ENCODE data around the gene GSG1L. TPM values are rescaled to one million over a fixed set of nuclear protein-coding genes. Genes with fewer than 3 reads are reported as not detected.

The GSG1L gene
- polyA plus RNA-seq, 4 donors = 0.52 to 0.92 (median 0.64) TPM

DNA sequence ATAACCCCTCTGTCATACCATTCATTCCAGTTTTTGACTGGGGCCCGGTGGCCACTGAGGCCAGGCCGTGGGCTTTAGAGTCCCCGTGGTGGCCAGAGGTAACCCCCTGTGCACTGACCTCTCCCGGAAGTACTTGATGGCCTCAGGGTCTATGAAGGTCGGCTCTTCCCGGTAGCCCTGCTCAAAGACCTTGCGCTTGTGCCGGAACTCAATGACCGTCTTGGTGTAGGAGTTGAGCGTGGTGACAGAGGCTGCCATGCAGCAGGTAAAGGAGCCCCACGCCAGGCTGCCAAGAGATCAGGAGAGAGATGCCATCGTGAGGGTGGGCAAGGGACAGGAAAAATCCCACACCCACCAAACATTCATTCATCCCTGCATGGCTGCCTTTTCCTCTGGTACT, 234.8 kb downstream of the GSG1L start:
- DNase-seq (ENCODE audit: low read depth in 4 of 4, low spot score in 2 of 4) = no peak

DNA sequence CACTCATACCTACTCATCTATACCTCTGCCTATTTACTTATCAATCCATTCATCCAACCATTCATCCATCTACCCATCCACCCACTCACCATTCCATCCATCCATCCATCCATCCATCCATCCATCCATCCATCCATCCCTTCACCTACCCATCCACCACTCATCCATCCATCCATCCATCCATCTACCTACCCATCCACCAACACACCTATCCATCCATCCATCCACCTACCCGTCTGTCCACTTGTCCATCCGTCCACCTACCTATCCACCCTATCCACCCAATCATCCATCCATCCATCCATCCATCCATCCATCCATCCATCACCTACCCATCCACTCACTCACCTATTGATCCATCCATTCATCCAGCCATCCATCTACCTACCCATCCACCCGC, 235.7 kb downstream of the GSG1L start:
- DNase-seq (ENCODE audit: low read depth in 4 of 4, low spot score in 2 of 4) = no peak

DNA sequence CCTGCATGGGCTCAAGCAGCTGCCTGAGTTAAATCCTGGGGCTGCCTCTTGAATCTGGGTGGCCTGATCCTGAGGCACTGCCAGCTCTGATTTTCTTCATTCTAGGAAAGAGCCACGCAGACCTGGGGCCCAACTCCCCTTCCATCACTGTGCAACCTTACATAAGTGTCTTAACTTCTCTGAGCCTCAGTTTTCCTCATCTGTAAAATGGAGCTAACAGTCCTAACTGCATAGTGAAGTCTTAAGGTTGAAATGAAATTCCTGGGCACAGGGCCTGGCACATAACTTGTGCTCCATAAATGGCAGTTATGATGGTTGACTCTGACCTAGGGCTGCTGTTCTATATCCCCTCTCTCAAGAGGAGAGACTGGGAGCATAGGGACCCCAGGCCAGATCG, 236.6 kb downstream of the GSG1L start:
- no peak for DNase-seq (ENCODE audit: low read depth in 4 of 4, low spot score in 2 of 4)

DNA sequence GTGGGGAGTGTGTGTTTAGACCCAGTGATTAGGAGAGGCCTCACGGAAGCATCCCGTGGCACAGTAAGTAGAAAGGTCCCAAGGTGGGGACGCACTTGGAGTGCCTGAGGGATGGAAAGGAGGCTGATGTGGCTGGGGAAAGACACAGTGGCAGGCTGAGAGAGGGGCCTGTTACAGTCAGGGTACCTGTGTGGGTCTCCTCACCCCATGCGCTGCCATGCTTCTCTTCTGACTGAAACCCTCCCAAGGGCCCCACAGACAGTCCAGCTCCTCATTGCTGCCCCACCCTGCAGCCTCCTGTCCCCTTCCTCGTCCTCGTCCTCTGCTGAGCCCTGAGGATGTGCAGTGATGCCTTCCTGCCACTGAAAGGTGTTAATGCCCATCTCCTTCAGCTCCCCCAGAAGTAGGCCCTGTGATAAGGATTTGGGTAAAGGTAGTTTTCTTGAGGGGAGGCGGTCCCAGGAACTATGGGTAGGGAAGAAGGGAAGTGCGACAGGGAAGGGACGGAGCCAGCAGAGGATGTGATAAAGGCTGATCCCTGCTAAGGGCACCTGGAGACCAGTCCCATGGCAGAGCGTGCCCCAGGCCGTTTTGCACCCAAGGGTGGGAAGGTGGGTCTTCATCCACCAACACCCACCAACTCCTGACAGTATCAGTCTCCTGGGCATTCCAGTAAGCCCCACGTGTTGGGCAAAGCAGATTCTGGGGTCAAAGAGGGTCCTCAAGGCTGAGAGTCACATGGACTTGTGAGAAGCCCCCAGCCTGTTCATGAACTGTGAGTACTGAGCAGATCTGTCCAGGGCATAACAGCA, 237.2 kb downstream of the GSG1L start:
- no peak for DNase-seq (ENCODE audit: low read depth in 4 of 4, low spot score in 2 of 4)

DNA sequence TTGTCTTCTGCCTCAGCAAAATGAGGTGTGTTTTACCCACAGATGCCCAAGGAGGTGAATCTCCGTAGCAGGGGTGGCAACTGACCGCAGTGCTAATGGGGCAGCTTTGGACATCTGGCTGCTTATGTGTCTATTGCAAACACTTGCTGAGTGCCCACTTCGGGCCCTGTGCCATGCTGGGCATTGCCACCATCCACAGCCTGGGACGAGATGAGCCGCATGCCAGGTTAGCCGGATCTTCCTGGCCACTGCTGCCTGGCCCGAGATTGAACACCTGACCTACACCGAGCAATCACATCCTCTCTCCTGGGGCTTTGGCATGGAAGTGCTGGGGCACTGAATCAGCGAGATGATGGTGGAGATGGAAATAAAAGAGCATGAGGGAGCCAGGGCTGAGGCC, 238.7 kb downstream of the GSG1L start:
- no peak for DNase-seq (ENCODE audit: low read depth in 4 of 4, low spot score in 2 of 4)

DNA sequence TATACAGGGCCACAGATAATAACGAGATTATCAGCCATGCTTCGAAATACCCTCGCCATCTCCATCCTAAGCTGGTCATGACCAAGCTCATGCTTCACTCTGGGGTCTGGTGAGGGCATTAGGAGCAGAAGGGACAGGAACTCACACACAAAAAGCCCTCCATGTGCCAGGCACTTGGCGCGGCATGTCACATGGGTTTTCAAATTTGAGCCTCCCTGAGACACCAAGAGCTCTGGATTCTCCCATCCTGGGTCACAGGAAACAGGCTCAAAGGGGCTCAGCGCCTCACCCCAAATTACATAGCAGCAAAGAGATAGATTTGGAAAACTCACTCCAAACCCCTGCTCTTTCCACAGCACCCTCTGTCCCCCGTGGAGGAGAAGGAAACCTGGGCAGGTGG, 239.5 kb downstream of the GSG1L start:
- no peak for DNase-seq (ENCODE audit: low read depth in 4 of 4, low spot score in 2 of 4)

DNA sequence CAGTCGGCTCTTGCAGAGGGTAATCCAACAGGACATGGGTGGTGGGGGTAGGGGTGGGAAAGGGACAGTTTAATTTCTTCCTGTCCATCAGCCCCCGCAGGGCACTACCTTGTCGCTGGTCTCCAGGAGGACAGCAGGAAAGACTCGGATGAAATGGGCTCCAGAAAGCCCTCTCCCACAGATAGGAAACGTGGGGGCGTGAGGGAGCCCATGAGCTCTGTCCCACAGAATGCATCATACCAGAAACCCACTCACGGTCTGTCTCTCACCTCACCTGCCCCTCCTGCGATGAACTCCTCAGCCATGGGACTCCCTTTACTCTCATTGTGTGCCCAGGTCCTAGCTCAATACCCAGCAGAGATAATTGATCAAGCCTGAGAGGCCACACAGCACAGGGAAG, 240.1 kb downstream of the GSG1L start:
- DNase-seq (ENCODE audit: low read depth in 4 of 4, low spot score in 2 of 4) = no peak

DNA sequence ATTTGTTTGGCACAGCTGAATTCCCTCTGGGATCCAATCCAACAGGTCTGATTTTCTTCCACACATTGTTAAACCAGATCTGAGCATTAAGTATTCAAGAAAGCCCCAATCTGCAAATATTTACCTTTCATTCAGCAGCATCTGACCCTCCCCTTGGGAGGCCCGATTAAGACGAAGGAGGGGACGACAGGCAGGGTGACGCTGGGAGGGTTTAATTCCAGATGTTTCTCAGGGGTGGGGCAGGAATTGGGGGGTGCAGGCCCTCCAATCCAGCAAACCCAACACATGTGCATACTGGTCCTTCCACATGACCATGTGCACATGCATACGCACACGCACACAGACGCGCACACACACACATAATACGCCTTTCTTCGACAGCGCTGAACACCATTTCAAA, 240.5 kb downstream of the GSG1L start:
- DNase-seq (ENCODE audit: low read depth in 4 of 4, low spot score in 2 of 4) = no peak

DNA sequence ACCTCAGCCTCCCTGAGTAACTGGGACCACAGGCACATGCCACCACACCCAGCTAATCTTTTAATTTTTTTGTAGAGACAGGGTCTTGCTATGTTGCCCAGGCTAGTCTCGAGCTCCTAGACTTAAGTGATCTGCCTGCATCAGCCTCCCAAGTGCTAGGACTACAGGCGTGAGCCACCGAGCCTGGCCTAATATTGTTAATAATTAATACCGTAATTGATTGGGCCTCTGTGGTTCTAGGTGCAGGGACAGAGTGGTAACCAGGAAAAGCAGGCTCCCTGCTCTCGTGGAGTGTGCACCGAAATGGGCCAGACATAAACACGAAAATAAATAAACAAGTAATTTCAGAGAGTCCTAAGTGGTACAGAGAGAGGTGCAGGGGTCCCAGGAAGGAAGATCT, 241.0 kb downstream of the GSG1L start:
- DNase-seq (ENCODE audit: low read depth in 4 of 4, low spot score in 2 of 4) = no peak

DNA sequence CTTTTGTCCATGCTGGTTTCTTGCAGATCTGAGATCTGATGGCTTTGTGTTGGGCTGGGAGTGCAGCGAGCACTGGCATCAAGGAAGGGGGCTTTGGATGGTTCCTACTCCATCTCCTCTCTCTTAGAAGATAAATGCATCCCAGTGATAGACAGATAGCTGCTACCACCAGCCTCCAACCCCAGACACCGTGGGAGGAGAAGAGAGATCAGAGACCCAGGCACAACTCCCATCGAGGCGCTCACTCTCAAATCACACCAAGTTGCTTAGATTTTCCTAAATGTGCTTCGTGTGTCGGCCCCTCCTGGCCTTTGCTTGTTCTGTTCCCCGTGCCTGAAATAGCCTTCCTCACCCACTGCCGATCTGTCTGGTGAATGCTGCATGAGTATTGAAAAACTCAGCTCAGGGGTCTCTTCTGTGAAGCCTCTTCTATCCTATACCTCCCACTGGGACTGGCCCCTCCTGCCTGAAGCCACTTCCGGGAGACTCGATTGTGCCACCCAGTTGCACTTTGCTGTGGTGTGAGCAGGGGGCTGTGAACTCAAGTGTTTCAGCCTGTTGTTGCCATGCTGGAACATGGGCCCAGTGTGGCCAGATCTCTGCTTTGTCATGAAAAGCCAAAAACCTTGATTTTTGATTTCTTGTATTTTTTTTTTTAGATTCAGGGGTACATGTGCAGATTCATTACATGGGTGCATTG, 242.7 kb downstream of the GSG1L start:
- DNase-seq (ENCODE audit: low read depth in 4 of 4, low spot score in 2 of 4) = no peak

DNA sequence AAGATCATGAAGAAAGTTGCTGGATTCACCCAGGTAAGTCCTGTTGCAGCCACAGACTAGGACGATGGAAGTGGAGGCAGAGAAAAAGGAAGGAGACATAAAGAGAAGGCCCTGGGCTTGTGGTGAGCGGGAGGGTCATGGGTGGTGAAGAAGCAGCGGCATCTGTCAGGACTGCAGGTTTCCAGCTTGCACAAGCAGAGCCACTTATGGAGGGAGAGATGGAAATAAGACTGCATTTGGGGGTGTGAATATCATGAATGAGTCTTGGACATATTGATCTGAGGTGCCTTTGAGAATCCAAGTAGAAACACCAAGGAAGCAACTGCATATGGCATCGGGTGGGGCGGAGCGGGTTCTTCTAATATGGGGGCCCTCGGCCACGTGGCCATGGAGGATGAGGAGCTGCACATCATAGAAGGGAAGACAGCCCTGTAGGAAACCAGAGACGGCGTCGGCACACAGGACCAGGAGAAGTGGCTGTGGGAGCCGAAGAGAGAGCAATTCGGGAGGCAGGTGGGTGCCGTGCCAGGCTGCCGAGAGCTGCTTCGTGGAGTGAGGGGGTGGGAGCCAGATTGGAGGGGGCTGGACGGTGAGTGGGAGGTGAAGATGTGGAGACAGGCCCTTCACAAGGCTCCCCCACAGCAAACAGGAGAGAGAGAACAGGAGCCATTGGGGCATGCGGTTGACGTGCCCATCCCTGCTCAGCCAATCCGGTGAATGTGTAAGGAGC, 243.5 kb downstream of the GSG1L start:
- no peak for DNase-seq (ENCODE audit: low read depth in 4 of 4, low spot score in 2 of 4)

DNA sequence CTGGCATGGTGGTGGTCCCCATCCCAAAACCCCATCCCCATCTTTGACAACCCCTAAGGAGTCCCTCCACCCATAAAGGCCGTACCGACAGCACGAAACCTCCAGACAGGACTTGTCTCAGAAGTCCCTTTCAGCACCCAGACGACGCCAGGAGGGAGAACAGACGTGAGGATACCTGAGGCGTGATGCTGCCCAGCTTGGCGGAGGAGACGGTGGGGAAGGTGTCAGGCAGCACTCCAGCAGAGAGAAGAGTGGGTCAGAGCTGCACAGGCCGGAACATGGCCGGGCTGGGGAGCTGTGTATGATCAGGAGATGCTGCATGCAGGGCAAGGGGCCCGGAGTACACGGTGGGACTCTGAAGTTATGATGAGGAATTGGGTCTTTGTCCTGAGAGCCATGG, 244.2 kb downstream of the GSG1L start:
- no peak for DNase-seq (ENCODE audit: low read depth in 4 of 4, low spot score in 2 of 4)

DNA sequence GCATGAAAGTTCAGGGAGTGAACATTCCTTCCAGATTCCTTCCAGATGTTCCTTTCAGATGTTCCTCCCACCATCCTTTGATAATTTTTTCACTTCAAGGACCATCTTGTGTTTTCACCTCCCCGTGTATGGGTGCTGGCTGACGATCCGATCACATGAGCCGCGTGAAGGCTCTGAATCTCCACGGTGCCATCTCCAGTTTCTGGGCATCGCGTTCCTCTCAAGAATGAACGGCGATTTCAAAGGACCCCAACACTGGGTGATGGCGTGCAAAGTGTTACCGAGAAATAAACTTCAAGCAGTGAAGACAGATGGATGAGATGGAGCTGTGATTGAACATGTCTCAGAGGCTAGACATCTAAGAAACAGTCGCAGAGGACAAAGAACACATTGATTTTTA, 245.3 kb downstream of the GSG1L start:
- no peak for DNase-seq (ENCODE audit: low read depth in 4 of 4, low spot score in 2 of 4)

DNA sequence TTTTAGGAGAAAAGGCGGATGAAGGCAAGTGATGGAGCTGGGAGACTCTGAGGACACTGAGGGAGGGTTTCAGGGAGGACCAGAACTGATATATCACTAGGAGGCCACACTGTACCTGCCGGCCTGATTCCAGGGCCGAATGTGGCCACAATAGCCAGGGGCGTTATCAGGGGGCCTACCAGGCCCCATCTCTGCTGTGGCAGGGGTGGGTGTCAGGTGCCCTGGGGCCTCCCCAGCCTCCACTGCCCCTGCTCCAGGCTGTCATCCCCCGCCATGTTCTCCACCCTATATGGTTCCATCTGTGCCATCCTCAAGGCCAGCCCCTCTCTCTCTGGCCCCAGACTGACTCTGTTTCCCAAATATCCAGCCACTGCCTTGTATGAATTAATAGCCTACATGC, 246.5 kb downstream of the GSG1L start:
- no peak for DNase-seq (ENCODE audit: low read depth in 4 of 4, low spot score in 2 of 4)

DNA sequence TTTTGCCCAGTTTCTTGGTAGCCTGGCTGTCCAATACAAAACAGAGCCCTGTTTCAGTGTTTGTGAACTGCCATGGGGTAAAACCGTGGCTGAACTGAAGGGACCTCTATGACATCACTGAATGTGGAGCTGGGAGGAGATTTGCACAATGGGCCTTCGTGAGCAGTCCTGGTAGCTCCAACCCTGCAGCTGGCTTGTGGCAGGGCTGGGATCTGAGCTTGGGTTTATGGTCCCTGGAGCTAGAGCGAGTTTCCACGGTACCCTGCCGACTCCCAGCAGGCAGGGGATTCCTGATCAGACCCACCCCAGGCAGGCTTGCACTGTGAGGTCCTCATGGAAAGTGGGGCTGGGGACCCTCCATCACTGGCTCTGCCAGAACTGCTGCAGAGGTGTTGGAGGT, 247.0 kb downstream of the GSG1L start:
- DNase-seq (ENCODE audit: low read depth in 4 of 4, low spot score in 2 of 4) = no peak

DNA sequence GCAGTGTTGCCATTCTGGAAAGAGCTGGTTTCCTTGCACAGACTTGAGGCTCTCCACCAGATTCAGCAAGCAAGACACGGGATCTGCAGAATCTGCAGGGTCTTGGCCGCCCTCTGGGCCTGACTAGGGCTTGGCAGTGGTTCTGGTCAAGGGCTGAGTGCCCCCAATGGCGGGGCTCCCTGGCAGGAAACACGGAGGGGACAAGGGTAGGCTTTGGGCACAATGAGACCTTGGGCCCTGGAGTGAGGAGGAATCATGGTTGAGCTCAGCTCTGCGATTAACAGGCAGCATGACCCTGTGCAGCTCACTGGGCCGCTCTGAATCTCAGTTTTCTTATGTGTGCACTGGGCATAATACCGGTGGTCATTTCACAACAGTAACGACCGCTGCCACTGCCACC, 249.9 kb downstream of the GSG1L start:
- no peak for DNase-seq (ENCODE audit: low read depth in 4 of 4, low spot score in 2 of 4)

DNA sequence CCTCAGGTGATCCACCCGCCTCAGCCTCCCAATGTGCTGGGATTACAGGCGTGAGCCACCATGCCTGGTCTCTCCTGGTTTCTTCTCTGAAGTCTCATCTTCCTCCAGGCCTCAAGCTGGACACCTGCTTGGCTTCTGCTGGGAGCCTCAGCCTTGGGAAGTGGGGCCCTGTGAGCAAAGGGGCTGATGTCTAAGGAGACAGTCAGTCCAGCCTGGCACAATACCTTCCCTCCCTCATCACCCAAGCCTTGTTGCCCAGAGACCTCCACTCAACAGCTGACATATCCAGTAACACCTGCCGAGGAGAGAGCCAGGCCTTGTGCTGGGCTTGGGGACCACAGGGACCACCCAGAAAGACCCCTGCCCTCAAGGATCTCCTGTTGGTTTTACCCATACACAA, 251.6 kb downstream of the GSG1L start:
- DNase-seq (ENCODE audit: low read depth in 4 of 4, low spot score in 2 of 4) = no peak

DNA sequence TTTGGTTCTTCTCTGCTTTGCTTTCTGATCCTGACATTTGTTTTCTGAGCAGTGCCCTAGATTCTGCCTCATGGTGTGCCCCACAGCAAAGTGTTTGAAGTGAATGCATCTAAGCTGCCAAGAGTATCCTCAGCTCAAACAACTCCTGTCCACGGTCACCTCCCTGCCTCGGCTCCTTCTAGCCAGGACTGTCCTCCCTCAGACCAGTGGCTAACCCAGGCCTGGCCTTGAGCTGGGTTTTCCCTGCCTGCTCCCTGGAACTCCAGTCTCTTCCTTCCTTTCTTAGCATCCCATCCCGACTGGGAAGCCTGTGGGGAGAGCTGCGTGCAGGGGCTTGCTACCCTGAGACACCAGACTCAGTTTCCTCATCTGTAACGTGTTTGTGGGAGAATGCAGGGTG, 256.5 kb downstream of the GSG1L start:
- no peak for DNase-seq (ENCODE audit: low read depth in 4 of 4, low spot score in 2 of 4)

DNA sequence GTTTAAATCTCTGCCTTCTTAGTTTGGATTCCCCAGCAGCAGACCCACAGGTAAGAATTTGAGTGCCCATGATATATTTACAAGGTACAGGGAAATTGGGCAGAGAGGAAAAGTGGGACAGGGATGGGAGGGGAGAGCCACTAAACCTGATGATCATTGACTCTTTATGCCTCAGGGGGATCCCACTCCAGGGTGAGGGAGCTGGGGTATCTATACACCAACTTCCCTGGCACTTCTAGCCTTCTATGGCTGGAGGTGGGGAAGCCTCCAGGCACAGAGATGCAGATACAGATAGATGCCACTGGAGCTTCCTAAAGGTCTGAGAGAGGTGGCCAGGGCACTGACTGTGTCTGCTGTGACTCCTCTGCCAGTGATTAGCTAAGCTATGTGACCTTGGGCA, 257.1 kb downstream of the GSG1L start:
- DNase-seq (ENCODE audit: low read depth in 4 of 4, low spot score in 2 of 4) = no peak

DNA sequence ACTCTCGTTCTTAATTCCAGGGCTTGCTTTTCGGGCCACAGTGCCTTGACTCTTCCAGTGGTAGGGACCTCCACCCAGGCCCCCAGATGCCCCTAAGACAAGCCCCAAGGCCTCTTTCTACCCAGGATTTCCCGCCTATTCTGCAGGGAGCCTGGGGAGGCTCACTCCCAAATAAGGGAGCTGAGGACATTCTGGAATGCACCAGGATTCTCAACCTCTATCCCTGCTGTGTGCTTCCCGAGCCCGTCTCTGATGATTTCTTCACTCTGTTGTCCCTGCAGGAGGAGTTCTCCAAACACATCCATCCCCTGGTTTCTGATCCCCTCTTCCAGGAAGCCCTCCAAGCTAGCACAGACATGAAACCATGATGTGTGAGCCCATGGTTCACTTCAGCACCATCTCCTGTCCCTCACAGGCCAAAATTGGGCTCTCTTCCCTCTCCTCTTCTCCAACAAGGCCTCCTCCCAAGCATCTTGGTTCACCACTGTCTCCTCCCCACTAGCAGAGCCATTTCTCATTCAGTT, 257.6 kb downstream of the GSG1L start:
- no peak for DNase-seq (ENCODE audit: low read depth in 4 of 4, low spot score in 2 of 4)

DNA sequence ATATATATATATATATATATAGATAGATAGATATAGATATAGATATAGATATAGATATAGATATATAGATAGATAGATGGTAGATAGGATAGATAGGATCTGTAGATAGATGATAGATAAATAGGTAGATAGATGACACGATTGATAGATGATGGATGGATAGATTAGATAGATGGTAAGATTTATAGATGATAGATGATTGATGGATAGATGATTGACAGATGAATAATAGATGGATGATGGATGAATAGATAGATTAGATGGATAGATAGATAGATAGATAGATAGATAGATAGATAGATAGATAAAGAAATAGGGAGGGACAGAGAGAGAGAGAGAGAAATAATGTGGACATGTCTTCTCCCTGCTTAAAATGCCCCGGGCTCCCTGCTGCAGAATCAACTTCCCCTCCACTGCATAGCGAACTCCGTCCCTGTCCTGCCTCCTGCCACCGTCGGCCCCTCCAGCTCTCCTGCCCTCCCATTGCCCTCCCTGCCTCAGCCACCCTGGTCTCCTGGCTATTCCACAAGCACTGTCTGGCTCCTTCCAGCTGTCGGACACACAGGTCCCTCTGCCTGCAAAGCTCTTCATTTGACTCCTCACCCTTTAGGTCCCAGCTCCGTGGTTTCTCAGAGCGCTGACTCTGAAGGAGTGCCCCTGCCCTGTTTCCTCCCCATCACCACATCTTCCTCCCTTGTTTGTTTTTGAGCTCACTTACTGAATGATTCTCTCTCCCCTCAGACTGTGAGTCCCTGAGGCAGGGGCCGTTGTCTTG, 259.6 kb downstream of the GSG1L start:
- no peak for DNase-seq (ENCODE audit: low read depth in 4 of 4, low spot score in 2 of 4)

Measured in left renal cortex interstitium (tissue), 4 donors.